Neural progenitor cell (in vitro differentiated cells): ENCODE results near the gene STX2. TPM values are rescaled to one million over a fixed set of nuclear protein-coding genes. Genes with fewer than 3 reads are reported as not detected.

ENCODE experiments used
- DNase-seq: peaks from one replicate; pipeline ENCODE4 v3.0.0-alpha.2; 2016; ENCODE audit warnings: low spot score
- H2AFZ ChIP-seq: fragments of 200-600 bp; sonication (generic); replicated peaks from 2 replicates; pipeline ENCODE4 v1.6.1; 2016; ENCODE audit warnings: antibody characterized with exemption
- H3F3A ChIP-seq: fragments of 200-600 bp; sonication (generic); 2 replicates; pipeline ENCODE4 v1.6.1; 2016; ENCODE audit warnings: antibody characterized with exemption, low read depth
- H3K27ac ChIP-seq: fragments of 200-600 bp; sonication (generic); 2 replicates; pipeline ENCODE4 v1.5.1; 2016; ENCODE audit warnings: mild to moderate bottlenecking
- H3K27me3 ChIP-seq: fragments of 200-600 bp; sonication (generic); 2 replicates; pipeline ENCODE4 v1.6.1; 2016; ENCODE audit warnings: mild to moderate bottlenecking, moderate library complexity
- H3K36me3 ChIP-seq: fragments of 200-600 bp; sonication (generic); 2 replicates; pipeline ENCODE4 v1.5.1; 2016
- H3K4me1 ChIP-seq: fragments of 200-600 bp; sonication (generic); 2 replicates; pipeline ENCODE4 v1.6.1; 2016; ENCODE audit warnings: mixed run types
- H3K4me2 ChIP-seq: fragments of 200-600 bp; sonication (generic); 2 replicates; pipeline ENCODE4 v1.6.1; 2016
- H3K4me3 ChIP-seq: fragments of 200-600 bp; sonication (generic); 2 replicates; pipeline ENCODE4 v1.5.1; 2016
- H3K79me2 ChIP-seq: fragments of 200-600 bp; sonication (generic); 2 replicates; pipeline ENCODE4 v1.6.1; 2016; ENCODE audit warnings: low read depth
- H3K9ac ChIP-seq: fragments of 200-600 bp; sonication (generic); 2 replicates; pipeline ENCODE4 v1.6.1; 2016
- H3K9me3 ChIP-seq: fragments of 200-600 bp; sonication (generic); 2 replicates; pipeline ENCODE4 v1.5.1; 2016; ENCODE audit warnings: low read depth
- H4K20me1 ChIP-seq: fragments of 200-600 bp; sonication (generic); 2 replicates; pipeline ENCODE4 v1.6.1; 2016; ENCODE audit warnings: low read depth
- H3K27ac Mint-ChIP-seq: 3 replicates; pipeline ENCODE4 v1.8.0; 2021; ENCODE audit warnings: mixed read lengths
- H3K27me3 Mint-ChIP-seq: 2 replicates; pipeline ENCODE4 v1.8.0; 2022; ENCODE audit warnings: low read depth, mild to moderate bottlenecking, inconsistent platforms, moderate library complexity, mixed read lengths; ENCODE audit not compliant: insufficient read depth
- H3K36me3 Mint-ChIP-seq: 3 replicates; pipeline ENCODE4 v1.8.0; 2021; ENCODE audit warnings: mixed read lengths
- H3K4me1 Mint-ChIP-seq: 3 replicates; pipeline ENCODE4 v1.8.0; 2021; ENCODE audit warnings: mixed read lengths
- H3K4me3 Mint-ChIP-seq: 3 replicates; pipeline ENCODE4 v1.8.0; 2021; ENCODE audit warnings: mild to moderate bottlenecking, moderate library complexity, mixed read lengths
- H3K9me3 Mint-ChIP-seq: 3 replicates; pipeline ENCODE4 v1.8.0; 2020; ENCODE audit warnings: mixed read lengths
- EZH2 ChIP-seq: fragments of 200-600 bp; sonication (generic); IDR thresholded peaks from 2 replicates; pipeline ENCODE4 v1.6.1; 2017; ENCODE audit warnings: antibody characterized with exemption, mild to moderate bottlenecking, moderate library complexity
- EZH2phosphoT487 ChIP-seq: fragments of 200-600 bp; sonication (generic); IDR thresholded peaks from 2 replicates; pipeline ENCODE4 v1.6.1; 2017; ENCODE audit warnings: antibody characterized with exemption
- total RNA-seq: library from RNA; depleted of rRNA; stranded (reverse); fragments of >200 nt; gene quantifications from 2 replicates; pipeline ENCODE4 v1.2.3, GENCODE V29; 2015; ENCODE audit warnings: low replicate concordance
- TF ChIP-seq, protein P1 (sequence below): fragments of 200-600 bp; sonication (generic); IDR thresholded peaks from 2 replicates; pipeline ENCODE4 v1.5.1; 2017; ENCODE audit warnings: antibody characterized with exemption, mild to moderate bottlenecking

Gene STX2
- total RNA-seq, 1 donor from 2014 or later: 44.0 TPM

DNA sequence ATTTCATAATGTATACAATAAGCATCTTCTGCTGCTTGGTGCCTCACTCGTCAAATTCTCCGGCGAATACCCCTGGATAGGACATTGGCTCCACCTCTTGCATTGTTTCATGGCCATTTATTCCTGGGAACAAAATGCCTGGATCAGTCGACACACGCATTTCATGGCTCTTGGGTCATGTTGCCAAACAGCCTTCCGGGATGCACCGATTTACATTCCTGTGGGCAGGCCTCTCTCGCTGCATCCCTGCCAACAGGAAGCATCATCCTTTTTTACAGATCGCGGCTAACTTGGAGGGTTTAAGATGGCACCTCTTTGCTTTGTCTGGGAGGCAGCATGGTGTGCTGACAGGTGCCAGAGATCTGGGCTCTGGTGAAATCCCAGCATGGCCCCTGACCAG, 90.3 kb downstream of the STX2 start:
- no peak overlapping the region for H3K4me2 ChIP-seq
- no peaks in the 10 kb centered on the region for H3K36me3 Mint-ChIP-seq
- H3K27me3 ChIP-seq: peaks cover 7% of the 10 kb centered on the region
- no peak overlapping the region for H3K27ac Mint-ChIP-seq
- H3K36me3 ChIP-seq: no peaks in the 10 kb centered on the region
- peaks cover 5% of the 10 kb centered on the region for H3K4me1 ChIP-seq
- no peaks in the 10 kb centered on the region for H3K79me2 ChIP-seq
- H4K20me1 ChIP-seq: no peaks in the 10 kb centered on the region
- no peak overlapping the region for H3K9ac ChIP-seq
- no peak overlapping the region for H2AFZ ChIP-seq
- H3K4me1 Mint-ChIP-seq: peaks cover 38% of the 10 kb centered on the region
- no peaks in the 10 kb centered on the region for H3K9me3 Mint-ChIP-seq
- no peak for DNase-seq
- H3K4me3 Mint-ChIP-seq: no peak overlapping the region
- peaks cover 12% of the 10 kb centered on the region for H3F3A ChIP-seq
- TF ChIP-seq, protein P1, sequence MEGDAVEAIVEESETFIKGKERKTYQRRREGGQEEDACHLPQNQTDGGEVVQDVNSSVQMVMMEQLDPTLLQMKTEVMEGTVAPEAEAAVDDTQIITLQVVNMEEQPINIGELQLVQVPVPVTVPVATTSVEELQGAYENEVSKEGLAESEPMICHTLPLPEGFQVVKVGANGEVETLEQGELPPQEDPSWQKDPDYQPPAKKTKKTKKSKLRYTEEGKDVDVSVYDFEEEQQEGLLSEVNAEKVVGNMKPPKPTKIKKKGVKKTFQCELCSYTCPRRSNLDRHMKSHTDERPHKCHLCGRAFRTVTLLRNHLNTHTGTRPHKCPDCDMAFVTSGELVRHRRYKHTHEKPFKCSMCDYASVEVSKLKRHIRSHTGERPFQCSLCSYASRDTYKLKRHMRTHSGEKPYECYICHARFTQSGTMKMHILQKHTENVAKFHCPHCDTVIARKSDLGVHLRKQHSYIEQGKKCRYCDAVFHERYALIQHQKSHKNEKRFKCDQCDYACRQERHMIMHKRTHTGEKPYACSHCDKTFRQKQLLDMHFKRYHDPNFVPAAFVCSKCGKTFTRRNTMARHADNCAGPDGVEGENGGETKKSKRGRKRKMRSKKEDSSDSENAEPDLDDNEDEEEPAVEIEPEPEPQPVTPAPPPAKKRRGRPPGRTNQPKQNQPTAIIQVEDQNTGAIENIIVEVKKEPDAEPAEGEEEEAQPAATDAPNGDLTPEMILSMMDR: no peak
- TF ChIP-seq EZH2phosphoT487 (no peak), EZH2 (no peak)
- H3K4me3 ChIP-seq: no peak overlapping the region
- H3K9me3 ChIP-seq: no peaks in the 10 kb centered on the region
- peaks cover 14% of the 10 kb centered on the region for H3K27me3 Mint-ChIP-seq
- H3K27ac ChIP-seq: no peak overlapping the region

DNA sequence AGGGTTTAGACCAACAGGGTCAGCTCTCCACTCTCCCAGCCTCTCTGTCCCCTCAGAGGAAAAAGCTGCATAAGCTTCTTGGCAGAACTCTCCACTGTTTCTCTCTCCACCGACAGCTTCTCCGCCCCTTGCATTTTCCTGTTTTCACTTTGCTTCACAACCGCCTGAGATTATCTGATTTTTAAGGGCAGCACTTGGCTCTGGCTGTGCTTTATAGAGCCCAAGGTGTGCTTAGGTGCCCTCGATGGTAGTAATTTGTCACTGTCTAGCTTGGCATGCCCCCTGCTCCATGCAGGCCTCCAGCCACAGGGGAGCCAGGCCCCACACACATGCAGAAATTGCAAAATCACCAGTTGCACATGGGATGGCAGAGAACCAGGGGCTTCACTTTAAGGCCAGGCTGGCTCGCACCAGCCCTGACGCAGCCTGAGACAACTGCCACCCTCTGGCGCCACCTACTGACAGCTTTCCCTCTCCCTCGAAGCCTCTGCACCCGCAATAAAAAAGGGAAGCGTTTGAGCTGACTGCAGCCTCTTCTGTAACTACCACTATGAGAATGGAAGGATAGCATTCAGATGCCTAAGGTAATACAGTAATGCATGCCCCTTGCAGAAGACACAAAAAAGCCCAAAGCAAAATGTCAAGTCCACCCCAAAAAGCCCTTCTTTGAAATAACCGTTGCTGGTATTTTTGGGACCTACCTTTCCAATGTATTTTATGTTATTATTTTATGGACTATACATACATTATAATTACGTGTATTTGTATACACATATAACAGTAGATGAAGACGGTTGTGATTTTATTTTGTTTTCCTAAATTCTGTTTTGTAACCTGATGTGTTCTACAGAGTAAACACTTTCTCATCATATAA, 90.9 kb downstream of the STX2 start:
- no peak overlapping the region for H3K4me3 ChIP-seq
- H2AFZ ChIP-seq: peak overlapping the region; percentile 23
- peaks cover 8% of the 10 kb centered on the region for H3F3A ChIP-seq
- H3K4me3 Mint-ChIP-seq: no peak overlapping the region
- H3K4me1 Mint-ChIP-seq: peaks cover 31% of the 10 kb centered on the region
- no peak overlapping the region for H3K27ac Mint-ChIP-seq
- no peak overlapping the region for H3K9ac ChIP-seq
- TF ChIP-seq, protein P1: peak; percentile 91
- no peak for TF ChIP-seq EZH2
- no peak overlapping the region for H3K4me2 ChIP-seq
- DNase-seq: peak; percentile 90
- peaks cover 7% of the 10 kb centered on the region for H3K27me3 ChIP-seq
- no peaks in the 10 kb centered on the region for H3K9me3 ChIP-seq
- H3K36me3 Mint-ChIP-seq: no peaks in the 10 kb centered on the region
- peaks cover 1% of the 10 kb centered on the region for H3K4me1 ChIP-seq
- no peak overlapping the region for H3K27ac ChIP-seq
- no peaks in the 10 kb centered on the region for H3K36me3 ChIP-seq
- no peaks in the 10 kb centered on the region for H3K9me3 Mint-ChIP-seq
- no peaks in the 10 kb centered on the region for H3K79me2 ChIP-seq
- H3K27me3 Mint-ChIP-seq: peaks cover 12% of the 10 kb centered on the region
- no peaks in the 10 kb centered on the region for H4K20me1 ChIP-seq

DNA sequence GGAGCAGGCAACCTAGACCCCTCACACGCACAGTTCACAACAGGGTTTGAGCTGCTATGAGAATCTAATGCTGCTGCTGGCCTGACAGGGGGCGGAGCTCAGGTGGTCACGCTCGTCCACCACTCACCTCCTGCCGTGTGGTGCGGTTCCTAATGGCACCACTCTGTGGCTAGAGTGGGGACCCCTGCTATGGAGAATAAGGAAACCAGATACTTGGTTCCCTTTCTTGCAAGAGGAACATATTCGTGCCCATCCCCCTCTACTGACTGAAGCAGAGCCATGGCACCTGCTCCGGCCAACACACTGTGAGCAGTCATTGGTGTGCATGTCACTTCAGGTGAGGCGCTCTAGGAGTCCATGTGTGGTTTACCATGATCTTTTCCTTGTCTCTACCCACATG, 92.5 kb downstream of the STX2 start:
- Histone ChIP-seq H3K9ac (no peak overlapping the region), H3K4me3 (no peak overlapping the region), H4K20me1 (no peaks in the 10 kb centered on the region), H3K9me3 (no peaks in the 10 kb centered on the region), H3K79me2 (no peaks in the 10 kb centered on the region), H2AFZ (no peak overlapping the region), H3K4me1 (no peaks in the 10 kb centered on the region), H3K27me3 (peaks cover 7% of the 10 kb centered on the region), H3F3A (no peaks in the 10 kb centered on the region), H3K4me2 (no peak overlapping the region), H3K27ac (no peak overlapping the region), H3K36me3 (no peaks in the 10 kb centered on the region)
- DNase-seq: no peak
- no peak overlapping the region for H3K27ac Mint-ChIP-seq
- H3K9me3 Mint-ChIP-seq: peaks cover 2% of the 10 kb centered on the region
- TF ChIP-seq, protein P1: no peak
- TF ChIP-seq EZH2phosphoT487 (no peak), EZH2 (no peak)
- peaks cover 5% of the 10 kb centered on the region for H3K27me3 Mint-ChIP-seq
- no peak overlapping the region for H3K4me3 Mint-ChIP-seq
- peaks cover 19% of the 10 kb centered on the region for H3K4me1 Mint-ChIP-seq
- no peaks in the 10 kb centered on the region for H3K36me3 Mint-ChIP-seq
